Left lung (tissue), 10 donors: Measurements from ENCODE around the gene GSK3A. TPM values are rescaled to one million over a fixed set of nuclear protein-coding genes. Genes with fewer than 3 reads are reported as not detected.

Experiments used
- ATAC-seq: fragments of 200-7000 bp; cut with Tn5 transposase; one replicate; pipeline ENCODE4 v1.9.1; 2020; ENCODE audit warnings: moderate library complexity
- DNase-seq, 4 donors: peaks; one replicate each; pipeline ENCODE4 v3.0.0-alpha.2; 2013 to 2020
- H3K27ac ChIP-seq, 2 donors: fragments of 200-600 bp; sonication (generic) in 1 of 2; one replicate each; pipeline versions ENCODE4 v1.5.0 to v1.8.0; 2020 to 2021
- H3K27me3 ChIP-seq, 2 donors: fragments of 200-600 bp; sonication (generic) in 1 of 2; one replicate each; pipeline versions ENCODE4 v1.5.0 to v1.8.0; 2020 to 2021
- H3K36me3 ChIP-seq, 2 donors: fragments of 200-600 bp; sonication (generic) in 1 of 2; one replicate each; pipeline versions ENCODE4 v1.5.0 to v1.8.0; 2020 to 2021
- H3K4me1 ChIP-seq, 2 donors: fragments of 200-600 bp; one replicate each; pipeline ENCODE4 v1.8.0; 2021
- H3K4me3 ChIP-seq, 2 donors: fragments of 200-600 bp; sonication (generic) in 1 of 2; one replicate each; pipeline versions ENCODE4 v1.5.0 to v1.8.0; 2020 to 2021; ENCODE audit warnings: mild to moderate bottlenecking in 1 of 2
- H3K9me3 ChIP-seq, 2 donors: fragments of 200-600 bp; sonication (generic) in 1 of 2; one replicate each; pipeline versions ENCODE4 v1.5.0 to v1.8.0; 2020 to 2021
- CTCF ChIP-seq, 2 donors: fragments of 200-600 bp; sonication (generic) in 1 of 2; IDR thresholded peaks; one replicate each; pipeline versions ENCODE4 v1.5.0 to v1.8.0; 2021; ENCODE audit warnings: antibody characterized with exemption in 2 of 2
- intact Hi-C, 2 donors: fragments of 100-400 bp; cut with DNase I; formaldehyde crosslinking; loops; one replicate each; pipeline versions ENCODE4 v1.11.2 to v1.14.2; 2022
- polyA plus RNA-seq, 6 donors: library from polyadenylated mRNA; unstranded; fragments of 120-200 nt; gene quantifications; one replicate each; pipeline ENCODE4 v1.2.1, GENCODE V29; 2013; ENCODE audit not compliant: insufficient read length in 6 of 6
- total RNA-seq, 2 donors: library from RNA; stranded (reverse); fragmentation: NEBNext Ultra II Directional; extraction: Animal tissue kit (Norgen Biotek cat#: 25700); gene quantifications; one replicate each; pipeline ENCODE4 v1.2.1, GENCODE V29; 2021
- donor health status: DM: no; HTN: yes; CAD: no.
- donor health status: DM: no; HTN: no; CAD: no.

The GSK3A gene
- total and polyA plus RNA-seq, 8 donors: 33.4 to 67.4 (median 61.1) TPM

DNA sequence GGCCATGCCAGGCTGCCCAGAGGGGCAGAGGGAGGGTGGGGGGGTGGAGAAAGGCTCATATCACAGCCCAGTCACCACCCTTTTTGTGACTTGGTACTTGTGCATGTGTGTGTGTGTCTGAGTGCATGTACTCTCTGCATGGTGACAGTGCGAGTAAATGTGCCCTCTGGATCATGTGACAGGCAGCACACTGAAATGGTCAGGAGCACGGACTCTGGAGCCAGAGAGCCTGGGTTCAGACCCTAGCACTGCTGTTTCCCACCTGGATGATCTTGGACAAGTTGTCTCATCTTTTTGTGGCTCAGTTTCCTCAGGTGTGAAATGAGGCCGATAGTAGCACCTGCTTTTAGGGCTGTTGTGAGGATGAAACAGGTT is 28.6 kb upstream of the GSK3A start:
- Histone ChIP-seq H3K36me3 (peaks cover 0 to 43% of the 10 kb centered on the region in 2 donors), H3K27ac (peak overlapping the region; percentile 86 to 92), H3K27me3 (no peaks in the 10 kb centered on the region), H3K4me1 (peaks cover 18 to 52% of the 10 kb centered on the region in 2 donors), H3K9me3 (no peaks in the 10 kb centered on the region), H3K4me3 (peak overlapping the region; percentile 39 to 60)
- intact Hi-C loops: no loop called here
- no peak for TF ChIP-seq CTCF (IDR thresholded peaks at IDR 0.05)
- DNase-seq (peak in 1 of 4 donors; percentile 34), ATAC-seq (no peak)

DNA sequence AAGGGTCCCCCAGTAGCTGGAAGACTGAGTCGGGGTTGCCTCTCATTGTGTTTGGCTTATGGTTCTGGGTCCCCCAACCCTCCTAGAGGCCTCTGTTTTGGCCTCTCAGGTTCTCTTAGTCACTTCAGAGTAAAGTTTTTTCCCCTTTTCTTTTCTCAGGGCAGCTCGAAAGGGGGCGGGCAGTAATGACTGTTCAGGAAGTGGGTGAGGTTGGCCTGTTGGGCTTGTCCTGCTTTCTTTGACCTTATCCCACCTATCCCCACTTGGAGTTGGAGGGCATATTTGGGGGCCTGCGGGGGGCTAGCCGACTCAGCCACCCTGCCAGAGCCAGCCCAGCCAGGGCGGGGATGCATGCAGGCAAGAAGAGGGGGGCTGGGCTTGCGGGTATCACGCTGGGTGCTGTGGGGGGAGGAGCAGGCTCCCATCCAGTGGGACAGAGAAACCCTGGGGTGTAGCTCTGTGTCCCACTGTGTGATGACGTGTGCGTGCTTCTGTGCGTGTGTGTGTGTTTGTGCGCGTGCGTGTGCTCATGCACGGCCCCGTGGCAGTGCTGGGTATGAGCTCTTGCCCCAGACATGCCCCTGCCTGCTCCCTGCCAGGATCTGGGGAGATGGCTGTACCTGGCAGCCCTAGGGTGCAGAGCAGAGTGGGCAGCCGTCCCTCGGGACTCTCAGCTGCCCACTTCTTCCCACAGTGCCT is 28.1 kb upstream of the GSK3A start:
- H3K4me1 ChIP-seq: peaks cover 17 to 46% of the 10 kb centered on the region in 2 donors
- no peak for TF ChIP-seq CTCF (IDR thresholded peaks at IDR 0.05)
- H3K36me3 ChIP-seq: peaks cover 0 to 39% of the 10 kb centered on the region in 2 donors
- DNase-seq (peak in 3 of 4 donors; percentile 46 to 82 (median 66)), ATAC-seq (peak; percentile 0)
- peak overlapping the region; percentile 39 to 60 for H3K4me3 ChIP-seq
- H3K27me3 ChIP-seq: no peaks in the 10 kb centered on the region
- intact Hi-C loops: no loop called here
- H3K9me3 ChIP-seq: no peaks in the 10 kb centered on the region
- H3K27ac ChIP-seq: peak overlapping the region; percentile 86 to 92

GRCh38 chr19:42269478-42270345 is 27.3 kb upstream of the GSK3A start:
- H3K4me3 ChIP-seq: peak overlapping the region; percentile 39 to 60
- peak overlapping the region; percentile 86 to 92 for H3K27ac ChIP-seq
- H3K36me3 ChIP-seq: peaks cover 0 to 31% of the 10 kb centered on the region in 2 donors
- intact Hi-C loops: no loop called here
- ATAC-seq (no peak), DNase-seq (peak in 2 of 4 donors; percentile 35 to 77)
- TF ChIP-seq CTCF (IDR thresholded peaks at IDR 0.05): no peak
- no peaks in the 10 kb centered on the region for H3K9me3 ChIP-seq
- H3K27me3 ChIP-seq: no peaks in the 10 kb centered on the region
- peaks cover 10 to 39% of the 10 kb centered on the region in 2 donors for H3K4me1 ChIP-seq

DNA sequence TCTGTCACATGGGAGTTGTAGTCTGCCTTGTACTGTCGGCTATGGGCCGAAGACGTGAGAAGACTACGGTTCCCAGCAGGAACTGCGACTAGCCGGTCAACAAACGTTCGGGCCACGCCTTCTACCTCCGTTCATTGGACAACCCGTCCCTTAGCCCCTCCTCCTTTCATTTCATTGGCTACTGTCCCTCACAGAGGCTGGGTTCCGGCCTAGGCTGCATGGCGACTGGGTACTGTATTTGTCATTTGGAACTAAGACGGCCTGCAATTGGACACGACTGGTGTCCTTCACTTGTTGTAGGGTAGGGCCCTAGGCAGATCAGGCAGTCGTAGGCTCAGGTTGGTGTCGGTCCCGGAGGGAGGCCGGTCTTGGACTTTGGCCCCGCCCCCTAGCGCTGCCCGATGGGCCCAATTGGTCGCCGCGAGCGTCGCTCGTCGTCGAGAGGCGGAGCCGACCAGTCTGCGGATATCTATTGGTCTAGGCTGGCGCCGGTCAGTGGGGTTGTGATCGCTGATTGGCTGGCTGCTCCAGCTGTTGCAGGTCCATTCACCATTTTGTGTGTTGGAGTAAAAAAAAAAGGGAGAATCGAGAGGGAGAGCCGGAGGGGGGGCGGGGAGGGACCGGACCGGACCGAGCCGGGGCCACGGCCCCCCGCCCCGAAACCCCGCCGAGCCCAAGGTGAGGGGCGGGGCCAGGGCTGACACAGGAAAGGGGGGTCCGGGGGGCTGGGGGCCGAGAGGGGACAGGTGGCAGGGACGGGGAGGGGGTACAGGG is 26.5 kb upstream of the GSK3A start, which contains the start of gene CIC:
Gene CIC (plus strand): TSS at position 549 of the 774 bp plus-strand sequence. CDS start 2,532 bp downstream, outside the sequence.
- intact Hi-C loops: no loop called here
- TF ChIP-seq CTCF (IDR thresholded peaks at IDR 0.05): no peak
- H3K9me3 ChIP-seq: no peaks in the 10 kb centered on the region
- DNase-seq: peak; percentile 97 to 100 (median 100)
- peak within 1 kb of the TSS; percentile 46 to 60 for H3K4me3 ChIP-seq
- H3K27me3 ChIP-seq: no peaks in the 10 kb centered on the region
- H3K4me1 ChIP-seq: peaks cover 7 to 35% of the 10 kb centered on the region in 2 donors
- peaks cover 0 to 23% of the 10 kb centered on the region in 2 donors for H3K36me3 ChIP-seq
- peak; percentile 86 for ATAC-seq
- peak within 1 kb of the TSS; percentile 94 to 96 for H3K27ac ChIP-seq
